Fibroblast of skin of abdomen (primary cell): ENCODE results near the gene LCE2D.

Source experiments
- DNase-seq: peaks from one replicate; pipeline ENCODE4 v3.0.0-alpha.2; 2013

The LCE2D gene

GRCh38 chr1:152697701-152698600, 34.8 kb downstream of the LCE2D start, which contains the start of gene LCE2A:
TSS of gene LCE2A (plus strand) at chr1:152698345. CDS start at chr1:152698902, 557 bp downstream.
- DNase-seq = no peak

GRCh38 chr1:152699746-152700145, 36.6 kb downstream of the LCE2D start:
- DNase-seq = no peak

GRCh38 chr1:152707860-152708259, 44.7 kb downstream of the LCE2D start, which contains the start of gene LCE4A:
TSS of gene LCE4A (plus strand) at chr1:152708160. CDS start at chr1:152709076, 916 bp downstream.
- DNase-seq = no peak
